ENCODE measurements around the gene TEX44.

Gene TEX44

DNA sequence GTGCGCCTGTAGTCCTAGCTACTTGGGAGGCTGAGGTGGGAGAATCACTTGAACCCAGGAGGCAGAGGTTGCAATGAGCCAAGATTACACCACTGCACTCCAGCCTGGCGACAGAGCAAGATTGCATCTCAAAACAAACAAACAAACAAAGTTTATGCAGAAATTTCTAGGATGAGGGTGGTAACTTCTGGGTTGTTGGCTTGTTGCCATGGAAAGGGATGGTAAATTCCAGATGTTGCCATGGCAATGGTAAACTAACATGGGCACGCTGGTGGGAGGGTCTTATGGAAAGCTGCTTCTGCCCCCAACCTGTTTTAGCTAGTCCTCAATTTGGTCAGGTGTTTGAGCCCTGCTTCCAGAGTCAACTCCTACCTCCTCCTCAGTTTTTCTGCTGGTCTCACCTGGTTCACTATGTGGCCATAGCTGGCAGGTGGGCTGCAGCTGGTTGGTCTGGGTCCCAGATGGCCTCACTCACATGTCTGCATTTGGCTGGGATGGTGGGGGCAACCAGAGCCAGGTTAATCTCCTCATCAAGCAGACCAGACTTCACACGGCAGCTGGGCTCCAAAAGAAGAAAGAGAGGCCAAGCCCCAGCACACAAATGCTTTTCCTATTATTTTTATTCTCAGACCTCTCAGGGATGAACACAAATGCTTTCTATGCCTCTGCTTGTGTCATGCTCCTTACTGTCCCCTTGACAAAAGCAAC is 26.6 kb upstream of the TEX44 start:
- no peaks in the 10 kb centered on the region for H3K79me2 ChIP-seq (ENCODE audit: insufficient read depth, low read length)
- no peaks in the 10 kb centered on the region for H3K9me2 ChIP-seq (replicated peaks; ENCODE audit: insufficient read depth, low read length)
- no peaks in the 10 kb centered on the region for H3K27me3 ChIP-seq (ENCODE audit: low read length)
- no peak overlapping the region for H3K4me2 ChIP-seq (ENCODE audit: low read depth, low read length, poor library complexity, severe bottlenecking)
- H2AFZ ChIP-seq (ENCODE audit: low read depth, low read length, severe bottlenecking), result no peak overlapping the region
- H4K20me1 ChIP-seq (ENCODE audit: low read depth, low read length), result no peaks in the 10 kb centered on the region
- TF ChIP-seq EZH2phosphoT487 (conservative IDR thresholded peaks at IDR 0.05; ENCODE audit: low read length), result no peak
- TF ChIP-seq, protein P1, sequence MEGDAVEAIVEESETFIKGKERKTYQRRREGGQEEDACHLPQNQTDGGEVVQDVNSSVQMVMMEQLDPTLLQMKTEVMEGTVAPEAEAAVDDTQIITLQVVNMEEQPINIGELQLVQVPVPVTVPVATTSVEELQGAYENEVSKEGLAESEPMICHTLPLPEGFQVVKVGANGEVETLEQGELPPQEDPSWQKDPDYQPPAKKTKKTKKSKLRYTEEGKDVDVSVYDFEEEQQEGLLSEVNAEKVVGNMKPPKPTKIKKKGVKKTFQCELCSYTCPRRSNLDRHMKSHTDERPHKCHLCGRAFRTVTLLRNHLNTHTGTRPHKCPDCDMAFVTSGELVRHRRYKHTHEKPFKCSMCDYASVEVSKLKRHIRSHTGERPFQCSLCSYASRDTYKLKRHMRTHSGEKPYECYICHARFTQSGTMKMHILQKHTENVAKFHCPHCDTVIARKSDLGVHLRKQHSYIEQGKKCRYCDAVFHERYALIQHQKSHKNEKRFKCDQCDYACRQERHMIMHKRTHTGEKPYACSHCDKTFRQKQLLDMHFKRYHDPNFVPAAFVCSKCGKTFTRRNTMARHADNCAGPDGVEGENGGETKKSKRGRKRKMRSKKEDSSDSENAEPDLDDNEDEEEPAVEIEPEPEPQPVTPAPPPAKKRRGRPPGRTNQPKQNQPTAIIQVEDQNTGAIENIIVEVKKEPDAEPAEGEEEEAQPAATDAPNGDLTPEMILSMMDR (IDR thresholded peaks at IDR 0.05; ENCODE audit: insufficient read depth, low read length, poor library complexity, severe bottlenecking), result no peak
- no peaks in the 10 kb centered on the region for H3K36me3 ChIP-seq (ENCODE audit: low read length)
- no peaks in the 10 kb centered on the region for H3F3A ChIP-seq (ENCODE audit: insufficient read depth)
- H3K9me3 ChIP-seq (ENCODE audit: insufficient read depth, low read length), result no peaks in the 10 kb centered on the region
- H3K4me3 ChIP-seq (ENCODE audit: insufficient read depth, low read length, poor library complexity, severe bottlenecking), result no peak overlapping the region
- no peak overlapping the region for H3K9ac ChIP-seq (ENCODE audit: low read length)
- H3K27ac ChIP-seq (ENCODE audit: low read depth, low read length), result no peak overlapping the region

DNA sequence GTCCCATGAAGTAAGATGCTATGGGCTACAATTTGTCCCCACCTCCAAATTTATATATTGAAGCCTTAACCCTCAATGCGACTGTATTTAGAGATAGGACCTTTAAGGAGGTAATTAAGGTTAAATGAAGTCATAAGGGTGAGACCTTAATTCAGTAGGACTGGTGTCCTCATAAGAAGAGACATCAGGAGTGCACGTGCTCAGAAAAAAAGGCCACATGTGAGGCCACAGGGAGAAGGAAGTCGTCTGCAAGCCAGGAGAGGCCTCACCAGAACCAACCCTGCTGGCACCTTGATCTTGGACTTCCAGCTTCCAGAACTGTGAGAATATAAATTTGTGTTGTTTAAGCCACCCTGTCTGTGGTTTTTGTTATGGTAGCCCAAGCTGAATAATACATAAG is 25.5 kb upstream of the TEX44 start:
- Histone ChIP-seq H3K27me3 (ENCODE audit: low read length) (no peaks in the 10 kb centered on the region), H3K4me2 (ENCODE audit: low read depth, low read length, poor library complexity, severe bottlenecking) (no peak overlapping the region)

DNA sequence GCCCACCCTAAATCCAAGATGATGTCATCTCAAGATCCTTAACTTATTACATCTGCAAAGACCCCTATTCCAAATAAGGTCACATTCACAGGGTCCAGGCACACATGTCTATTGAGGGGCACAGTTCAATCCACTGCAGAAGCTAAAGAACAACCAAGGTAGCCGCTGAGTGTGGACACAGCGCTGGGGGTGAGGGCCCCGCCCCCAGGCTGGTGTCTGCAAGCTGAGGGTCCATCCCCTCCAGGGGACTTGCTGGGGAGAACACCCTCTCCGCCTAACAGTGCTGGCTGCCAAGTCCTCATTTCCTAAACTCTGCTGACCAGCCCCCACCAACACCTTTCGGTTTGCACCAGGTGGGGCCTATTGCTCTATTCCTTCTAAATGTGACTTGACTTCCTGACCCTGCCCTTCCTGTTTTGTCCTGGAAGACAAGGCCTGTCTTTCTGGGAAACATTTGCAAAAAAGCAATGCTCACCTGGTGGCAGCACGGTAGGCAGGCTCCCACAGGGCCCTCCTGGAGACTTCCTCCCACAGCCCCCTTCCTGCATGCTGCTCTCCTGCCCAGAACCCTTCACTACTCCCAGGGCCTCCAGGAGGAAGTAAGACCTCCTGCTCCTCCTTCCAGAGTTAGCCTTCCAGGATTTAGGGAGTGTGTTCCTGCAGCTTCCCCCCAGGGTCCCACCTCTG is 24.4 kb upstream of the TEX44 start:
- no peaks in the 10 kb centered on the region for H3K27me3 ChIP-seq (ENCODE audit: low read length)
- H3K4me3 ChIP-seq (ENCODE audit: insufficient read depth, low read length, poor library complexity, severe bottlenecking), result no peak overlapping the region
- H3F3A ChIP-seq (ENCODE audit: insufficient read depth), result no peaks in the 10 kb centered on the region
- no peaks in the 10 kb centered on the region for H4K20me1 ChIP-seq (ENCODE audit: low read depth, low read length)
- H3K36me3 ChIP-seq (ENCODE audit: low read length), result no peaks in the 10 kb centered on the region
- TF ChIP-seq EZH2phosphoT487 (conservative IDR thresholded peaks at IDR 0.05; ENCODE audit: low read length), result no peak
- TF ChIP-seq, protein P1 (IDR thresholded peaks at IDR 0.05; ENCODE audit: insufficient read depth, low read length, poor library complexity, severe bottlenecking), result no peak
- no peak overlapping the region for H3K4me2 ChIP-seq (ENCODE audit: low read depth, low read length, poor library complexity, severe bottlenecking)
- H3K9ac ChIP-seq (ENCODE audit: low read length), result no peak overlapping the region
- H3K27ac ChIP-seq (ENCODE audit: low read depth, low read length), result no peak overlapping the region
- no peaks in the 10 kb centered on the region for H3K9me3 ChIP-seq (ENCODE audit: insufficient read depth, low read length)
- H3K9me2 ChIP-seq (replicated peaks; ENCODE audit: insufficient read depth, low read length), result no peaks in the 10 kb centered on the region
- H2AFZ ChIP-seq (ENCODE audit: low read depth, low read length, severe bottlenecking), result no peak overlapping the region
- H3K79me2 ChIP-seq (ENCODE audit: insufficient read depth, low read length), result no peaks in the 10 kb centered on the region

More for the DNA sequence above, 25.5 kb upstream of the TEX44 start:
- Histone ChIP-seq H2AFZ (ENCODE audit: low read depth, low read length, severe bottlenecking) (no peak overlapping the region), H3K36me3 (ENCODE audit: low read length) (no peaks in the 10 kb centered on the region), H3K27ac (ENCODE audit: low read depth, low read length) (no peak overlapping the region), H3F3A (ENCODE audit: insufficient read depth) (no peaks in the 10 kb centered on the region), H3K4me3 (ENCODE audit: insufficient read depth, low read length, poor library complexity, severe bottlenecking) (no peak overlapping the region), H3K79me2 (ENCODE audit: insufficient read depth, low read length) (no peaks in the 10 kb centered on the region), H3K9me3 (ENCODE audit: insufficient read depth, low read length) (no peaks in the 10 kb centered on the region), H3K9ac (ENCODE audit: low read length) (no peak overlapping the region), H3K9me2 (replicated peaks; ENCODE audit: insufficient read depth, low read length) (no peaks in the 10 kb centered on the region), H4K20me1 (ENCODE audit: low read depth, low read length) (no peaks in the 10 kb centered on the region)
- no peak for TF ChIP-seq EZH2phosphoT487 (conservative IDR thresholded peaks at IDR 0.05; ENCODE audit: low read length)
- TF ChIP-seq, protein P1 (IDR thresholded peaks at IDR 0.05; ENCODE audit: insufficient read depth, low read length, poor library complexity, severe bottlenecking), result no peak
